Stimulated activated CD4-positive, alpha-beta T cell treated with anti-CD3 and anti-CD28 coated beads, Interleukin-4, amount 100 ng/mL, for 24 hours (primary cell): Measurements from ENCODE around the gene FBRSL1.
"Not testable (repeated sequence)": the region's sequence is repeated elsewhere in the genome, so short reads cannot be mapped to it uniquely, and the experiment has no call there.

Experiments
- DNase-seq: peaks from one replicate; pipeline ENCODE4 v3.0.0-alpha.2; 2020

Gene FBRSL1

DNA sequence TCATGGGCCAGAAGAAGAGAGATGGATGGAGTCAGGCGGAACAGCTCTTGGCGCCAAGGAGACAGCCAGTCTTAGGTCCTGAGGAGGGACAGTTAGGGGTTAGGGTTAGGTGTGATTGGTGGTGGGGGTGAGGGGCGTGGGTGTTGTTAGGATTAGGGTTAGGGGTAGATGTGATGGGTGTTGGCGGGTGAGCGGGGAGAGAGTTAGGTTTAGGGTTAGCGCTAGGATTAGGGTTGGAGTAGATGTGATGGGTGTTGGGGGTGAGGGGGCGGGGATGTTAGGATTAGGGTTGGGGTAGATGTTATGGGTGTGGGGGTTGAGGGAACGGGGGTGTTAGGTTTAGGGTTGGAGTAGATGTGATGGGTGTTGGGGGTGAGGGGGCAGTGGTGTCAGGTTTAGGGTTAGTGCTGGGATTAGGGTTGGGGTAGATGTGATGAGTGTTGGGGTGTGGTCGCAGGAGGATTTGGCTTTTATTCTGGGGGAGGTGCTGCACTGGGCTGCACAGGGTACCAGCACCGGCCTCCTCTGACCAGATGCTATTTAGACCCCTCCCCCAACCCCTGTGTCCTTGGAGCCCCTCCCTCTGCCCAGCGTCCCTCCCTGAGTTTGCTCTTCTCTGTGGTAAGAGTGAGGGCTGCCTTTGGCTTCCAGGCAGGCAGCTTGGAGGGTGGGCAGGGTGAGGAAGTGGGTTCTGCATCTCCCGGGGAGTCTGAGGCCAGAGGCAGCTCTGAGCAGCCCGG, 35.6 kb upstream of the FBRSL1 start:
- DNase-seq = no peak

GRCh38 chr12:132454933-132455418, 35.0 kb upstream of the FBRSL1 start:
- no peak for DNase-seq

DNA sequence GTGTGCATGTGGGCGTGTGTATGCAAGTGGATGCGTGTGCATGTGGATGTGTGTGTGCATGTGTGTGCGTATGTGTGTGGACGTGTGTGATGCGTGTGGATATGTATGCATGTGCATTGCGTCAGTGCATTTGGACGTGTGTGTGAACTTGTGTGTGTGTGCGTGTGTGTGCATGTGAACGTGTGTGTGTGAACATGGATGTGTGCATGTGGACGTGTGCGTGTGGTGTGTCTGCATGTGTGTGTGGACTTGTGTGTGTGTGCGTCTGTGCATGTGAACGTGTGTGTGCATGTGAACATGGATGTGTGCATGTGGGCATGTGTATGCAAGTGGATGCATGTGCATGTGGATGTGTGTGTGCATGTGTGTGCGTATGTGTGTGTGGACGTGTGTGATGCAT, 34.4 kb upstream of the FBRSL1 start:
- no peak for DNase-seq

DNA sequence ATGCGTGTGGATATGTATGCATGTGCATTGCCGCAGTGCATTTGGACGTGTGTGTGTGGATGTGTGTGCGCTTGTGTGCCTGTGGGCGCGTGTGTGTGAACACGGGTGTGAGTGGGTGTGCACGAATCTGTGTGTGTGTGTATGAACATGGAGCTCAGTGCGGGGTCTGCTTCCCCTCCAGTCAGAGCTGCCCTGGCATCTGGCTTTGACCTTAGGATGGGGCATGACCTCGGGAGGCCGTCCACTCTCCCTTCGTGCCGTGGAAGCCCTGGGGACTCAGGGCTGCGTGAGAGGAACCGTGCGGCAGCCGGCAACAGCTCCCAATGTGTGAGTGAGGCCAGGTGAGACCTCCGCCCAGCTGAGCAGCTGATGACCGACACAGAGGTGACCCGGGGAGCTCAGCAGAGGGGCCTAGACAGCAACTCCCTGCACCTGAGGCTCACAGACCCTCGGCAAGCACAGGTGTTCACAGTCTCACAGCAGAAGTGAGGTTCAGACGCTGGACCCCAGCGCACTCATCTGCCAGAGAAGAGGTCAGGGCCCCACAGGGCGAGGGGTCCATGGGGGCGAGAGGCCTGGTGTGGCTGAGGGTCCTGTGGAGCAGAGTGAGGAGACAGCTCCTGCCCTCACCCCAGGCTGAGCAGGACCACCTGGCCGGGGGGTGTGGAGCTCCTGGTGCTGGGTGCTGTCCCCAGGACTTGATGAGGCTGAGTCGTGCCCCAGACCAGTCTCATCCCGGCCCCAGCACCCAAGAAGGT, 33.6 kb upstream of the FBRSL1 start:
- no peak for DNase-seq

DNA sequence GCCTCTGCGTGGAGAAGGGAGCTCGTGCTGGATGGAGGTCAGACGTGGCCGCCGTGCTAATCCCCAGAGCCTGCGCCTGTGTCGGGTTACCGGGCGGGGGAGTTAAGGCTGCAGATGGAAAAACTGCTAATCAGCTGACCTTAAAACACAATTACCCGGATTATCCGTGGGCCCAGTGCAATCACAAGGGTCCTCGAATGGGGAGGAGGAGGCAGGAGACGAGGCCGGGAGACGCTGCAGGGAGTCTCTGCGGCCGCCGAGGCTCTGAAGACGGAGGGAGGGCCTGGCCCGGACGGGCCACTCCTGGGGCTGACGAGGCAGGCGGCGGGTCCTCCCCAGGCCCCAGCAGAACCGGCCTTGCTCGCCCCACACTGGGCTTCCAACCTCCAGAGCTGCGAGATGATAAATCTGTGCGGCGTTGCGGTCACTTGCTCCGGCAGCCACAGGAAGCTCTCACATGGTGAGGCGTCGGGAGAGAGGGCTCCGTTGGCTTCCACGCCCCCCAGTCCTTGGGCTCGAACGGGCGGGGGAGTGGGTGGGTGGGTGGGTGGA, 32.9 kb upstream of the FBRSL1 start:
- DNase-seq = no peak

- no peak for DNase-seq
Measured at GRCh38 chr12:132458441-132458840, 31.5 kb upstream of the FBRSL1 start.

- no peak for DNase-seq
Measured at GRCh38 chr12:132458846-132459641, 30.9 kb upstream of the FBRSL1 start.

DNA sequence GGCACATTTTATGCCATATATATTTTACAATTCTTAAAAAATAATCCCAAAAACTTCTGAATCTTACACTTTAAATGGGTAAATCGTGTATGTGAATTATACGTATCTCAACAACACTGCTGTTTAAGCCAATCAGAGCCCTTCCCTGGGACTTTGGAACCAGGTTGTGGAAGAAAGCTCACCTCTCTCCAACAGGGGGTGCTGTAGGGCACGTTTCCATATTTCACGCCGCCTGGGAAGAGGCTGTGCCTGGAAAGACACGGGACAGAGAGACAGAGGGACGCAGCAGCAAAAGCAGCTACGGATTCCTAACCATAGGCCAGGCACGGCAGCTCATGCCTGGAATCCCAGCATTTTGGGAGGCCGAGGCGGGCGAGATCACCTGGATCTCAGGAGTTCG, 29.4 kb upstream of the FBRSL1 start:
- DNase-seq = no peak

DNA sequence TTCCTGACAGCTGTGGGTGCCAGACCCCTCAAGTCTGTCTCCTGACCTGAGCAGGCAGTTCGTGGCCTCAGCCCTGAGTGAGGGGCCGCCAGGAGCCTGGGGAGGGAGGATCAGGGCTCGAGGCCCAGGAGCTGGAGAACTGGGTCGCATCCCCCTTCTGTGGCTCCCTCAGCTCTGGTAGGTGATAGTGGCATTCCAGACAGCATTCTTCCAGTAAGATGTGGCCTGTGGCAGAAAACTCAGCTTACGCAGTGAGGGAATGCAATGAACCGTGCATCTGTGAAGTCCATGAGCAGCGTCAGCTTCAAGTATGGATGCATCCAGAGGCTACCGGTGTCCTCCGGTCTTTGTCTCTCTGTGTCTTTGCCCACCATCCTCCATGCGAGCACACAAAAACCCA, 28.4 kb upstream of the FBRSL1 start:
- no peak for DNase-seq

DNA sequence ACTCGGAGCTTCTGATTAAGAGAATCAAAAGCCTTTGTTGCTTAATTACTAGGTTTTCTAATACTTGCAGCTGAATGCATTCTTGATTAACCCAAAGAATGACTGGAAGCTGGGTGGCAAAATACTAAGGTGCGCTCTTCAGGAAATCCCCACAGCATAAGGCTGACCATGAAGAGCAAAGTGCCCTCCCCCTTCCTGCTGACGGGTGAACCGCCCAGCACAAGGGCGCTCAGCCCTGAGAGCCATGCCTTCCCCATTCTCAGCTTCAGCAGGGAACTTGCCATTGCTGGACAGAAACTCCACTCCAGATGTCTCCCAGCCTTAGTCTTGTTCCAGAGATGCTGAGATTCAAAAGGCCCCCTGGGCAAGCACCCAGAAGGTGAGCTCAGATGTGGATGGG, 27.2 kb upstream of the FBRSL1 start:
- DNase-seq = no peak

DNA sequence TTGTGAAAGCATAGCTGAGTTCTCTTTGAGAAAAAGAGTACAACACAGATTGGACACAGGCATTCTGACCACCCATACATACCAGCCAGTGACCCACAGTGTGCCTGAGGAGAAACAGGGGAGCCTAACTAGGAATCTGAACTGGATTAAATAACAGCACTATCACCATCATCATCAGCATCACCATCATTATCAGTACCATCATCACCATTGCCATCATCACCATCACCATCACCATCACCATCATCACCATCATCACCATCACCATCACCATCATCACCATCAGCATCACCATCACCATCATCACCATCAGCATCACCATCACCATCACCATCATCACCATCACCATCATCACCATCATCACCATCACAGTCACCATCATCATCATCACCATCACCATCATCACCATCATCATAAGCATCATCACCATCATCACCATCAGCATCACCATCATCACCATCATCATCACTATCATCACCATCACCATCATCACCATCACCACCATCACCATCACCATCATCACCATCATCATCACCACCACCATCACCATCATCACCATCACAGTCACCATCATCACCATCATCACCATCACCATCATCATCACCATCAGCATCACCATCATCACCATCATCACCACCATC, 26.5 kb upstream of the FBRSL1 start:
- not testable (repeated sequence) for DNase-seq

DNA sequence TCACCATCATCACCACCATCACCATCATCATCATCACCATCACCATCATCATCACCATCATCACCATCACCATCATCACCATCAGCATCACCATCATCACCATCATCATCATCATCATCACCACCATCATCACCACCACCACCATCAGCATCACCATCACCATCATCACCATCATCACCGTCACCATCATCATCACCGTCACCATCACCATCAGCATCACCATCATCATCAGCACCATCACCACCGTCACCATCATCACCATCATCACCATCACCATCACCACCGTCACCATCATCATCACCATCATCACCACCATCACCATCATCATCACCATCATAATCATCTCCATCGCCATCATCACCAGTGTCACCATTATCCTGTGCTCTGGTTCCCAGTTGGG, 25.6 kb upstream of the FBRSL1 start:
- DNase-seq = not testable (repeated sequence)

DNA sequence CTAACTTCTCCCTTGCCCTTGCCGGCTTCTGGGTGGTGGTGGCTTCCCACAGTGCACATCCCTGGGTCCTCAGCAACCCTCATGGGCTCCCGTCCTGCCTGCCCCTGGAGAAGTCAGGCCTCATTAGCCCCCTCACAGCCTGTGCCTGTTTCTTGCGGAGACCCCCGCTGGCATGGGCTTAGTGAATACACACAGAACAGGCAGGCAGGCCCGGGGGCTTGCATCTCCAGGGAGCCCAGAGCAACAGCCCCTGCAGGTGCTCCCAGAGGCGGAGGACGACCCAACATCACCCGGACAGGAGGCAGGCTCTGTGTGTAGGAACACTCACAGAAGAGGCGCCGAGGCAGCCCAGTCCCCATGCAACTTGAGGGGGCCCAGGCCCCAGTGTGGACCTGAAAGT, 25.1 kb upstream of the FBRSL1 start:
- DNase-seq = no peak

DNA sequence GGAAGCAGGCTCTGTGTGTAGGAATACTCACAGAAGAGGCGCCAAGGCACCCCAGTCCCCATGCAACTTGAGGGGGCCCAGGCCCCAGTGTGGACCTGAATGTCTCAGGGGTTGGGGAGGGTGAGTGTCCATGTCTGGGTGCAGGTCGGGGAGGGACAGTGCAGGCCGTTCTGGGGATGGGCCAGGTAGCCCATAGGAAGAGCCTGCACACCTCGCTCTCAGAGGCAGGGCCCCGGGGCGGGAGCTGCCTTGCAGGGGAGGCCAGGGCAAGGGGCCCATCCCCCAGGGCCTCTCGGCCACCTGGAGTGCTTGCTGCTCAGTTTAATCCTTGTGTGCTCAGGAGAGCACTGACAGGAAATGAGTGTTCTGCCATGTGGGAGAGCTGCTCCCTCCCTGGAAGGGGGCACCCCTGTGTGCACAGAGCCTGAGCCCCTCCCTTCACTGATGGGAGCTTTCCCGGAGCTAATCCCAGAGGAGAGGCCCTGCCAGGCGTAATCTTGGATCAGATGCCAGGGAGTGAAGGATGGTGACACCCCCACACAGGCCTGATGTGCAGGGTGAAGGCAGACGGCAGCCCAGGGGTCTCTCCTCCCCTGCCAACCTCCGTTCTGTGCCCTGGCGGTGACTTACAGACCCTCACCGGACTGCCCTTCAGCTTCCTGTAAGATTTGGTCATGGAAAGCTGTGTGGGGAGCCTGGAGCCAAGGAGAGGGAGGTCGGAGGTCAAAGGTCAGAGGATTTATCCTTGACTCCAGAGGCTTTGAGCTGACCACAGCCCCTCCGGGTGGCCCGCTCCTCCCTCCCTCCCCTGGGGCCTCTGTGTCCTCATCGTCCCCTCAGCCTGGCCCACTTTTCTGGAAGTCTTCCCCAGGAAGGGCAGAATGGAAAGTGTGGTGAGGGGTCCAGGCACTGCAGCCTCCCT, 24.4 kb upstream of the FBRSL1 start:
- DNase-seq = no peak

DNA sequence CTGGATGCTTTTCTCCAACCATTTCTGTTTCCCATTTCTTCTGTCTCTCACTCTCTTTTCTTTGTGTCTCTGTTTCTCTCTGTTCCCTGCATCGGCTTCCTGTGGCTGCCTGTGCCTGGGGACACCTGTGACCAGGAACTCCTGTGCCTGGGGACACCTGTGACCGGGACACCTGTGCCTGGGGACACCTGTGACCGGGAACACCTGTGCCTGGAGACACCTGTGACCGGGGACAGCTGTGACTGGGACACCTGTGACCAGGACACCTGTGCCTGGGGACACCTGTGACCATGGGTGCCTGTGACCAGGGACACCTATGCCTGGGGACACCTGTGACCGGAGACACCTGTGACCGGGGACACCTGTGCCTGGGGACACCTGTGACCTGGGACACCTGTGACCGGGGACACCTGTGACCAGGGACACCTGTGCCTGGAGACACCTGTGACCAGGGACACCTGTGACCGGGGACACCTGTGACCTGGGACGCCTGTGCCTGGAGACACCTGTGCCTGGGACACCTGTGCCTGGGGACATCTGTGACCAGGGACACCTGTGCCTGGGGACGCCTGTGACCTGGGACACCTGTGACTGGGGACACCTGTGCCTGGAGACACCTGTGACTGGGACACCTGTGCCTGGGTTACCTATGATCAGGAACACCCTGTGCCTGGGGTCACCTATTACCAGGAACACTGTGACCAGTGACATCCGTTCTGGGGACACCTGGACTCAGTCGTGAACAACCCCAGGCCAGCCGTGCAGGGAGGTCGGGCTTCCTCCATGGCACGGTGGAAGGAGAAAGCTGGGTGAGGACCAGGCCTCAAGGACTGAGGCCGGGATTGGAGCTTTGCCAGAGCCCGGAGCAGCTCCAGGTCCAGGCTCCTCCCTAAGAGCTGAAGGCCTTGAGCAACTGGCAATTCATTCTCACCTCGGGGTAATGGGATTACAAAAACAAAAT, 23.4 kb upstream of the FBRSL1 start:
- no peak for DNase-seq

GRCh38 chr12:132467511-132467910, 22.4 kb upstream of the FBRSL1 start:
- no peak for DNase-seq

DNA sequence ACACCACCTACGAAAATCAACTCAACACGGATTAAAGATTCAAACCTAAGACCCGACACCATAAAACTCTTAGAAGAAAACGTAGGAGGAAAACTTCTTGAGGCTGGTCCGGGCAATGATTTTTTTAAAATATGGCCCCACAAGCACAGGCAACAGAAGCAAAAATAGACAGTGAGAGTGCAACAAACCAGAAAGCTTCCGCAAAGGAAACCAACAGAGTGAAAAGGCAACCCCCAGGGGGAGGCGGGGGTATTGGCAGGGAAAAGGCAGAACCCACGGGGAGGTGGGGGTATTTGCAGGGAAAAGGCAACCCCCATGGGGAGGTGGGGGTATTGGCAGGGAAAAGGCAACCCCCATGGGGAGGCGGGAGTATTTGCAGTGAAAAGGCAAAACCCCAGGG, 20.5 kb upstream of the FBRSL1 start:
- DNase-seq = no peak

DNA sequence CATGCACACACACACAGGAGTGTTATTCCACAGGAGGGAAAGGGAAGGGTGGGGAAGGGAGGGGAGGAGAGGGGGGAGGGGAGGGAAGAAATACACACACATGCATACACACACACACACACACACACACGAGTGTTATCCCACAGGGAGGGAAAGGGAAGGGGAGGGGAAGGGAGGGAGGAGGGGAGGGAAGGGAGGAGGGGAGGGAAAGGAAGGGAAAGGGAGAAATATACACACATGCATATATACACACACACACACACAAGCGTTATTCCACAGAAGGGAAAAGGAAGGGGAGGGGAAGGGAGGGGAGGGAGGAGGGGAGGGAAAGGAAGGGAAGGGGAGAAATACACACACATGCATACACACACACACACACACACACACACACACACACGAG, 19.6 kb upstream of the FBRSL1 start:
- no peak for DNase-seq

- DNase-seq = no peak
Measured at GRCh38 chr12:132471011-132471857, 18.7 kb upstream of the FBRSL1 start.
